Liver (tissue), 9 donors: ENCODE measurements around the gene GPC1. TPM values are rescaled to one million over a fixed set of nuclear protein-coding genes. Genes with fewer than 3 reads are reported as not detected.

ENCODE experiments used
- DNase-seq: peaks from one replicate; pipeline ENCODE4 v3.0.0-alpha.2; 2017; ENCODE audit warnings: low spot score
- H3K27ac ChIP-seq, 2 donors: one replicate each; pipeline ENCODE4 v1.7.0; 2013; ENCODE audit warnings: inconsistent platforms in 2 of 2, low read length in 2 of 2, control low read depth in 1 of 2, low read depth in 1 of 2, mild to moderate bottlenecking in 1 of 2
- H3K27me3 ChIP-seq, 4 donors: one replicate each; pipeline versions ENCODE4 v1.6.1 to v1.7.0; 2013; ENCODE audit warnings: low read length in 3 of 4, inconsistent platforms in 1 of 4, mild to moderate bottlenecking in 1 of 4, moderate library complexity in 1 of 4; ENCODE audit not compliant: control insufficient read depth in 4 of 4, insufficient read depth in 4 of 4
- H3K36me3 ChIP-seq, 4 donors: one replicate each; pipeline versions ENCODE4 v1.6.1 to v1.7.0; 2013; ENCODE audit warnings: low read length in 3 of 4, mild to moderate bottlenecking in 3 of 4, low read depth in 1 of 4, moderate library complexity in 1 of 4; ENCODE audit not compliant: control insufficient read depth in 4 of 4, insufficient read depth in 3 of 4
- H3K4me1 ChIP-seq, 4 donors: one replicate each; pipeline versions ENCODE4 v1.6.1 to v1.7.0; 2013; ENCODE audit warnings: low read length in 3 of 4, mild to moderate bottlenecking in 3 of 4, moderate library complexity in 1 of 4; ENCODE audit not compliant: control insufficient read depth in 4 of 4, insufficient read depth in 4 of 4
- H3K4me3 ChIP-seq, 3 donors: one replicate each; pipeline versions ENCODE4 v1.6.1 to v1.7.0; 2013; ENCODE audit warnings: low read length in 3 of 3, control low read depth in 1 of 3, low read depth in 1 of 3, mild to moderate bottlenecking in 1 of 3
- H3K9ac ChIP-seq, 2 donors: one replicate each; pipeline ENCODE4 v1.7.0; 2013; ENCODE audit warnings: low read length in 2 of 2, mild to moderate bottlenecking in 2 of 2, moderate library complexity in 2 of 2, control low read depth in 1 of 2, low read depth in 1 of 2
- H3K9me3 ChIP-seq, 4 donors: one replicate each; pipeline versions ENCODE4 v1.6.1 to v1.7.0; 2013; ENCODE audit warnings: low read length in 3 of 4; ENCODE audit not compliant: control insufficient read depth in 4 of 4
- EGR1 ChIP-seq, 2 donors: IDR thresholded peaks; 2 replicates each; pipeline ENCODE4 v1.6.1; 2016 to 2018; ENCODE audit warnings: antibody characterized with exemption in 2 of 2, low read depth in 2 of 2
- HNF4A ChIP-seq, 2 donors: conservative IDR thresholded peaks; 2 replicates each; pipeline ENCODE4 v1.6.1; 2016; ENCODE audit warnings: antibody characterized with exemption in 2 of 2, mild to moderate bottlenecking in 2 of 2
- HNF4G ChIP-seq: IDR thresholded peaks from 2 replicates; pipeline ENCODE4 v1.6.1; 2016; ENCODE audit warnings: antibody characterized with exemption
- JUND ChIP-seq, 2 donors: IDR thresholded peaks; 2 replicates each; pipeline ENCODE4 v1.6.1; 2016; ENCODE audit warnings: antibody characterized with exemption in 2 of 2
- REST ChIP-seq: IDR thresholded peaks from 2 replicates; pipeline ENCODE4 v1.6.1; 2016; ENCODE audit warnings: antibody characterized with exemption, mild to moderate bottlenecking
- WGBS: extraction: QIAGEN DNeasy Blood & Tissue Kit; methylation state at CpG from one replicate; pipeline ENCODE4 v1.1.7; 2013; 5-methylcytosine and 5-hydroxymethylcytosine counted together
- polyA plus RNA-seq, 2 donors: library from polyadenylated mRNA; stranded (reverse) in 1 of 2; unstranded in 1 of 2; fragments of 200-250 nt in 1 of 2; fragments of >200 nt in 1 of 2; fragmentation: Nextera tagmentation in 1 of 2; extraction: Ambion mirVana in 1 of 2; gene quantifications; one replicate each; pipeline versions ENCODE4 v1.2.1 to v1.2.3, GENCODE V29; 2013 to 2015
- total RNA-seq, 2 donors: library from RNA; depleted of rRNA; stranded (reverse); fragments of >200 nt; gene quantifications; one replicate each; pipeline ENCODE4 v1.2.3, GENCODE V29; 2014
- TF ChIP-seq, protein P1 (sequence below): fragments of 150-350 bp; IDR thresholded peaks from 2 replicates; pipeline ENCODE4 v1.5.1; 2017; ENCODE audit warnings: improper control_type of control experiment, low read depth, low read length; ENCODE audit not compliant: missing input control
- TF ChIP-seq, protein P2 (sequence below): IDR thresholded peaks from 2 replicates; pipeline ENCODE4 v1.6.1; 2016; ENCODE audit warnings: antibody characterized with exemption
- TF ChIP-seq, protein P3 (sequence below): IDR thresholded peaks from 2 replicates; pipeline ENCODE4 v1.6.1; 2016; ENCODE audit warnings: antibody characterized with exemption
- donor health status: healthy.
- donor health status: healthy.
- donor health status: healthy.
- donor health status: healthy.
- donor health status: healthy.

Gene GPC1
- total and polyA plus RNA-seq, 4 donors = 3.2 to 41.0 (median 9.1) TPM

DNA sequence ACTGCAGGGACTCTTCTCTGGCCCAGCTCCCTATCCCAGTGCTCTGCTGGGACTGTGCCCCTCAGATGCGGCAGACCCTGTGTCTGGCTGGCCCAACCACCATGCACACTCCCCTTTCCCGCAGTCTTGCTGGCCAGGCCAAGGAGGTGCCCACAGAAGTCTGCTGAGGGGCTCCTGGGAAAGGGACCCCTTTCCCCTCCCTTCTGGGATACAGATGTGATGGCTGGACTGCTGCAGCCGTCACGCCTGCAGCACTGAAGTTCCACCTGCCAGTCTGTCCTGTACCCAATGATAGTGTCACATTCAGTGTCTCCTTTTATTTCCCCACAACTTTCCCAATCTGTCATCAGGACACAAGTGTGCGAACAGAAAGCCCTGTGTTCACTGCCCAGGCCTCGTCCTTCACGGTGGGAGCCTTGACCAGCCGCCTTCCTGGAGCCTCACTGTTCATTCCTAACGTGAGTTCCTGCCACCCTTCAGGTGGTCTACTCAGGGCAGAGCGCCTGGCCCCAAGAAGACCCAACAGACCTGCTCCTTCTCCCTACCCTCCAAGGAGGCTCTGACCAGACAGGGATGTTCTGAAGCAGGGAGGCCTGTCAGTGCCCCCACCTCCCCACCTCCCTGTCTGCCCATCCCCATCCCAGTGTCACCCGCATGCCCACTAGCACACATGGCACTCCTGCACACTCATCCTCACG lies 75.2 kb downstream of the GPC1 start:
- no peak for DNase-seq
- Histone ChIP-seq H3K36me3 (peaks cover 0 to 12% (median 5%) of the 10 kb centered on the region in 4 donors), H3K4me3 (no peak overlapping the region), H3K4me1 (no peaks in the 10 kb centered on the region), H3K27ac (no peak overlapping the region), H3K9me3 (no peaks in the 10 kb centered on the region), H3K9ac (no peak overlapping the region), H3K27me3 (no peaks in the 10 kb centered on the region)
- TF ChIP-seq EGR1 (IDR thresholded peaks at IDR 0.05; ENCODE audit: low read depth in 2 of 2) = no peak
- no peak for TF ChIP-seq HNF4A (conservative IDR thresholded peaks at IDR 0.05)
- no peak for TF ChIP-seq JUND (IDR thresholded peaks at IDR 0.05)
- TF ChIP-seq, protein P1, sequence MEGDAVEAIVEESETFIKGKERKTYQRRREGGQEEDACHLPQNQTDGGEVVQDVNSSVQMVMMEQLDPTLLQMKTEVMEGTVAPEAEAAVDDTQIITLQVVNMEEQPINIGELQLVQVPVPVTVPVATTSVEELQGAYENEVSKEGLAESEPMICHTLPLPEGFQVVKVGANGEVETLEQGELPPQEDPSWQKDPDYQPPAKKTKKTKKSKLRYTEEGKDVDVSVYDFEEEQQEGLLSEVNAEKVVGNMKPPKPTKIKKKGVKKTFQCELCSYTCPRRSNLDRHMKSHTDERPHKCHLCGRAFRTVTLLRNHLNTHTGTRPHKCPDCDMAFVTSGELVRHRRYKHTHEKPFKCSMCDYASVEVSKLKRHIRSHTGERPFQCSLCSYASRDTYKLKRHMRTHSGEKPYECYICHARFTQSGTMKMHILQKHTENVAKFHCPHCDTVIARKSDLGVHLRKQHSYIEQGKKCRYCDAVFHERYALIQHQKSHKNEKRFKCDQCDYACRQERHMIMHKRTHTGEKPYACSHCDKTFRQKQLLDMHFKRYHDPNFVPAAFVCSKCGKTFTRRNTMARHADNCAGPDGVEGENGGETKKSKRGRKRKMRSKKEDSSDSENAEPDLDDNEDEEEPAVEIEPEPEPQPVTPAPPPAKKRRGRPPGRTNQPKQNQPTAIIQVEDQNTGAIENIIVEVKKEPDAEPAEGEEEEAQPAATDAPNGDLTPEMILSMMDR = no peak
- TF ChIP-seq, protein P2, sequence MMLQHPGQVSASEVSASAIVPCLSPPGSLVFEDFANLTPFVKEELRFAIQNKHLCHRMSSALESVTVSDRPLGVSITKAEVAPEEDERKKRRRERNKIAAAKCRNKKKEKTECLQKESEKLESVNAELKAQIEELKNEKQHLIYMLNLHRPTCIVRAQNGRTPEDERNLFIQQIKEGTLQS = no peak
- WGBS = 90% methylated on average over 12 of the region's 12 CpGs

- no peak overlapping the region for H3K4me3 ChIP-seq
- H3K4me1 ChIP-seq = no peaks in the 10 kb centered on the region
- no peak overlapping the region for H3K27ac ChIP-seq
- peak; percentile 29 for DNase-seq
- 95% methylated on average over 31 of the region's 31 CpGs for WGBS
- no peaks in the 10 kb centered on the region for H3K9me3 ChIP-seq
- no peaks in the 10 kb centered on the region for H3K27me3 ChIP-seq
- TF ChIP-seq HNF4A (conservative IDR thresholded peaks at IDR 0.05) = no peak
- TF ChIP-seq, protein P3, sequence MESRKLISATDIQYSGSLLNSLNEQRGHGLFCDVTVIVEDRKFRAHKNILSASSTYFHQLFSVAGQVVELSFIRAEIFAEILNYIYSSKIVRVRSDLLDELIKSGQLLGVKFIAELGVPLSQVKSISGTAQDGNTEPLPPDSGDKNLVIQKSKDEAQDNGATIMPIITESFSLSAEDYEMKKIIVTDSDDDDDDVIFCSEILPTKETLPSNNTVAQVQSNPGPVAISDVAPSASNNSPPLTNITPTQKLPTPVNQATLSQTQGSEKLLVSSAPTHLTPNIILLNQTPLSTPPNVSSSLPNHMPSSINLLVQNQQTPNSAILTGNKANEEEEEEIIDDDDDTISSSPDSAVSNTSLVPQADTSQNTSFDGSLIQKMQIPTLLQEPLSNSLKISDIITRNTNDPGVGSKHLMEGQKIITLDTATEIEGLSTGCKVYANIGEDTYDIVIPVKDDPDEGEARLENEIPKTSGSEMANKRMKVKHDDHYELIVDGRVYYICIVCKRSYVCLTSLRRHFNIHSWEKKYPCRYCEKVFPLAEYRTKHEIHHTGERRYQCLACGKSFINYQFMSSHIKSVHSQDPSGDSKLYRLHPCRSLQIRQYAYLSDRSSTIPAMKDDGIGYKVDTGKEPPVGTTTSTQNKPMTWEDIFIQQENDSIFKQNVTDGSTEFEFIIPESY = no peak
- no peak for TF ChIP-seq HNF4G
- no peak for TF ChIP-seq REST
- peaks cover 0 to 12% (median 5%) of the 10 kb centered on the region in 4 donors for H3K36me3 ChIP-seq
- H3K9ac ChIP-seq = no peak overlapping the region
These were observed 76.1 kb downstream of the GPC1 start for GRCh38 chr2:240511351-240512108.
